Psoas muscle (tissue), 8 donors: ENCODE data around the gene LRRC36. TPM values are rescaled to one million over a fixed set of nuclear protein-coding genes. Genes with fewer than 3 reads are reported as not detected.

Experiments
- ATAC-seq, 4 donors: fragments of 200-7000 bp; cut with Tn5 transposase; one replicate each; pipeline ENCODE4 v1.9.1; 2020; ENCODE audit warnings: moderate library complexity in 3 of 4, mild to moderate bottlenecking in 2 of 4
- DNase-seq, 2 donors: peaks; one replicate each; pipeline ENCODE4 v3.0.0-alpha.2; 2020
- H3K27ac ChIP-seq: fragments of 200-600 bp; one replicate; pipeline ENCODE4 v1.8.0; 2022
- H3K27me3 ChIP-seq, 3 donors: fragments of 200-600 bp in 1 of 3; one replicate each; pipeline versions ENCODE4 v1.6.1 to v1.8.0; 2013 to 2022; ENCODE audit warnings: low read length in 2 of 3, mild to moderate bottlenecking in 2 of 3, moderate library complexity in 1 of 3; ENCODE audit not compliant: insufficient read depth in 3 of 3
- H3K36me3 ChIP-seq, 2 donors: fragments of 200-600 bp in 1 of 2; one replicate each; pipeline versions ENCODE4 v1.6.1 to v1.8.0; 2013 to 2022; ENCODE audit warnings: low read depth in 1 of 2, mild to moderate bottlenecking in 1 of 2, moderate library complexity in 1 of 2; ENCODE audit not compliant: insufficient read depth in 1 of 2
- H3K4me1 ChIP-seq: fragments of 200-600 bp; one replicate; pipeline ENCODE4 v1.8.0; 2022
- H3K4me3 ChIP-seq: fragments of 200-600 bp; one replicate; pipeline ENCODE4 v1.8.0; 2022; ENCODE audit warnings: mild to moderate bottlenecking
- H3K9me3 ChIP-seq: fragments of 200-600 bp; one replicate; pipeline ENCODE4 v1.8.0; 2022
- WGBS, 3 donors: extraction: QIAGEN DNeasy Blood & Tissue Kit; methylation state at CpG; one replicate each; pipeline versions ENCODE4 v1.1.6 to v1.1.7; 2013; 5-methylcytosine and 5-hydroxymethylcytosine counted together
- intact Hi-C, 2 donors: fragments of 100-400 bp; cut with DNase I; formaldehyde crosslinking; loops; one replicate each; pipeline versions ENCODE4 v1.11.0 to v1.14.2; 2022
- polyA plus RNA-seq, 3 donors: library from polyadenylated mRNA; stranded (reverse); fragments of 200-250 nt; gene quantifications; one replicate each; pipeline ENCODE4 v1.2.3, GENCODE V29; 2013
- total RNA-seq, 4 donors: library from RNA; stranded (reverse); fragmentation: NEBNext Ultra II Directional in 2 of 4; extraction: Animal tissue kit (Norgen Biotek cat#: 25700) in 2 of 4; gene quantifications; one replicate each; pipeline versions ENCODE4 v1.2.1 to v1.2.4, GENCODE V29; 2021 to 2023
- TF ChIP-seq, protein P1 (sequence below): fragments of 200-600 bp; IDR thresholded peaks from one replicate; pipeline ENCODE4 v1.8.0; 2022; ENCODE audit warnings: antibody characterized with exemption
- donor health status: healthy with polysubstance abuse.
- donor health status: DM: no; HTN: no; CAD: no; lungs with moderate emphysema.
- donor health status: Bipolar disorder and iron deficiency.
- donor health status: healthy.
- donor health status: DM: yes; HTN: yes; CAD: no.
- donor health status: DM: no; HTN: no; CAD: no.
- donor health status: DM: no; HTN: no; CAD: no.
- donor health status: DM: yes; HTN: yes; CAD: no.

Gene LRRC36
- total and polyA plus RNA-seq, 7 donors: 0.06 to 0.25 (median 0.11) TPM; not detected in 4

DNA sequence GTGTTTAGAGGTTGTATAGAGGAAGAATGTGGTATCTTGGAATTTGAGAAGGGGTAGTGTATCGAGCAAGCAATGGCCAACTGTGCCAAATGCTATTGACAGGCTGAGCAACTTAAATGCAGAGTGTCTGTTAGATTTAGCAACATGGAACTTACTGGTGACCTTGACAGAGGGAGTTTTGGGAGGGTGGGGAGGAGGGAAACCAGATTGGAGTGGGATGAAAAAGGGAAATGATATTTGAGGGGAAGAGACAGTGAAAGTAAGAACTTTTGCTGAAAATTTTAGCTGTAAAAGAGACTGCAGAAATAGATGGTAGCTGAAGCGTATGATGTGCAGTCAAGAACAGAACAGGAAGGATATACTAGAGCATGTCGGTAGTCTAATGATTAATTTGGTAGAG lies 1.1 kb downstream of the LRRC36 start:
- Histone ChIP-seq H3K36me3 (no peaks in the 10 kb centered on the region), H3K27me3 (peaks cover 0 to 33% (median 5%) of the 10 kb centered on the region in 3 donors), H3K4me3 (no peak overlapping the region), H3K4me1 (no peaks in the 10 kb centered on the region), H3K27ac (no peak overlapping the region), H3K9me3 (no peaks in the 10 kb centered on the region)
- 53 to 64% (median 60%) methylated on average over 3 of the region's 3 CpGs for WGBS, 3 donors
- no peak for ATAC-seq
- TF ChIP-seq, protein P1, sequence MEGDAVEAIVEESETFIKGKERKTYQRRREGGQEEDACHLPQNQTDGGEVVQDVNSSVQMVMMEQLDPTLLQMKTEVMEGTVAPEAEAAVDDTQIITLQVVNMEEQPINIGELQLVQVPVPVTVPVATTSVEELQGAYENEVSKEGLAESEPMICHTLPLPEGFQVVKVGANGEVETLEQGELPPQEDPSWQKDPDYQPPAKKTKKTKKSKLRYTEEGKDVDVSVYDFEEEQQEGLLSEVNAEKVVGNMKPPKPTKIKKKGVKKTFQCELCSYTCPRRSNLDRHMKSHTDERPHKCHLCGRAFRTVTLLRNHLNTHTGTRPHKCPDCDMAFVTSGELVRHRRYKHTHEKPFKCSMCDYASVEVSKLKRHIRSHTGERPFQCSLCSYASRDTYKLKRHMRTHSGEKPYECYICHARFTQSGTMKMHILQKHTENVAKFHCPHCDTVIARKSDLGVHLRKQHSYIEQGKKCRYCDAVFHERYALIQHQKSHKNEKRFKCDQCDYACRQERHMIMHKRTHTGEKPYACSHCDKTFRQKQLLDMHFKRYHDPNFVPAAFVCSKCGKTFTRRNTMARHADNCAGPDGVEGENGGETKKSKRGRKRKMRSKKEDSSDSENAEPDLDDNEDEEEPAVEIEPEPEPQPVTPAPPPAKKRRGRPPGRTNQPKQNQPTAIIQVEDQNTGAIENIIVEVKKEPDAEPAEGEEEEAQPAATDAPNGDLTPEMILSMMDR: no peak
- DNase-seq: no peak
- intact Hi-C loops: no loop called here

DNA sequence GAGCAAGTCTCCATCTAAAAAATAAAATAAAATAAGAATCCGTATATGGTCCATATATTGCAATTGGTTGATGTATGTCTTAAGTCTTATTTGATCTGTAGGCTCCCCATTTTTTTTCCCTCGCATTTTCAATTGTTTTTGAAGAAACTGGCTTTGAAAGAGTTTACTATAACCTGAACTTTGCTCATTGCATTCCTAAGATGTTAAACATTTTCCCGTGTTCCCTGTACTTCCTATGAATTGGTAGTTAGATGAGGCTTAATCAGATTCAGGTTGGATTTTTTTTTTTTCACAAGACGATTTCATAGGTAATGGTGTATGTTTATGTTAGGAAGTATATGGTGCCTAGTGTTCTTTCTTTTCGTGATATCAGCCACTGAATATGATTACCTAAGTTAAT lies 3.3 kb downstream of the LRRC36 start:
- Histone ChIP-seq H3K36me3 (no peaks in the 10 kb centered on the region), H3K4me1 (no peaks in the 10 kb centered on the region), H3K9me3 (no peaks in the 10 kb centered on the region), H3K27me3 (peaks cover 0 to 15% (median 0%) of the 10 kb centered on the region in 3 donors), H3K4me3 (no peak overlapping the region), H3K27ac (no peak overlapping the region)
- ATAC-seq: no peak
- intact Hi-C loops: no loop called here
- TF ChIP-seq, protein P1: no peak
- no peak for DNase-seq
- 72 to 74% (median 73%) methylated on average over 5 of the region's 5 CpGs for whole genome bisulfite sequencing, 3 donors

DNA sequence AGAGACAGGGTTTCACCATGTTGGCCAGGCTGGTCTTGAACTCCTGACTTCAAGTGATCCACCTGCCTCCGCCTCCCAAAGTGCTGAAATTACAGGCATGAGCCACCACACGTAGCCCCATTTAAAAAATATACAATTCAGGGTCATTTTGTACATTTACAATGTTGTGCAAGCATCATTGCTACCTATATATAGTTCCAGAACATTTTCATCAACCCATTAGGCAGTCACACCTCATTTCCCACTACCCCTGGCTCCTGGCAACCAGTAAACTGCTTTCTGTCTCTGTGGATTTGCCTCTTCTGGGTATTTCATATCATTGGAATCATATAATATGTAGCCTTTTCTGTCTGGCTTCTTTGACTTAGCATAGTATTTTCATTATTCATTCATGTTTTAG lies 6.7 kb downstream of the LRRC36 start:
- no peaks in the 10 kb centered on the region for H3K36me3 ChIP-seq
- no peaks in the 10 kb centered on the region for H3K9me3 ChIP-seq
- TF ChIP-seq, protein P1: no peak
- H3K27ac ChIP-seq: no peak overlapping the region
- DNase-seq (no peak), ATAC-seq (no peak)
- WGBS, 3 donors: 64 to 76% (median 70%) methylated on average over 2 of the region's 2 CpGs
- H3K27me3 ChIP-seq: no peaks in the 10 kb centered on the region
- intact Hi-C loops: no loop called here
- H3K4me1 ChIP-seq: no peaks in the 10 kb centered on the region
- no peak overlapping the region for H3K4me3 ChIP-seq

DNA sequence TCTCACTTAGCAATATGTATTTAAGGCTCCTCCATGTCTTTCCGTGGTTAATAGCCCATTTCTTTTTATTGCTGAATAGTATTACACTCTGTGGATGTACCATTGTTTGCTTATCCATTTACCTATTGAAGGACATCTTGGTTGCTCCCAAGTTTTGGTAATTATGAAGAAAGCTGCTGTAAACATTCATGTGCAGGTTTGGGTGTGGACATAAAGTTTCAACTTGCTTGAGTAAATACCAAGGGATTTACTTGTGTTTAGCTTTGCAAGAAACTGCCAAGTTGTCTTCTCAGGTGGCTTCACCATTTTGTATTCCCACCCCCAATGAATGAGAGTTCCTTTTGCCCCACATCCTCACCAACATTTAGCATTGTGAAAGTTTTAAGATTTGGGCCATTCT lies 9.5 kb downstream of the LRRC36 start:
- 61 to 84% (median 78%) methylated on average over 1 of the region's 1 CpG for WGBS, 3 donors

DNA sequence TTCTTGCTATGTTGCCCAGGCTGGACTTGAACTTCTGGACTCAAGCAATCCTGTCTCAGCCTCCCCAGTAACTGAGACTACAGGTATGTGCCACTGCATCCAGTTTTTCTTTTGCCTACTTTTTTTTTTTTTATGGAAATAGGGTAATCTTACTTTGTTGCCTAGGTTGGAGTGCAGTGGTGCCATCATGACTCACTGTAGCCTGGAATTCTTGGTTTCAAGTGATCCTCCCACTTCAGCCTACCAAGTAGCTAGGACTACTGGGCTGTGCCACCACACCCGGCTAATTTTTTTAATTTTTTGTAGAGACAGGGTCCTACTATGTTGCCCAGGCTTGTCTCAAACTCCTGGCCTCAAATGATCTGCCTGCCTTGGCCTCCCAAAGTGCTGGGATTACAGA lies 10.0 kb downstream of the LRRC36 start:
- H3K36me3 ChIP-seq: no peaks in the 10 kb centered on the region
- intact Hi-C loops: no loop called here
- H3K4me1 ChIP-seq: no peaks in the 10 kb centered on the region
- WGBS, 3 donors: 87 to 95% (median 87%) methylated on average over 1 of the region's 1 CpG
- H3K27me3 ChIP-seq: no peaks in the 10 kb centered on the region
- ATAC-seq: no peak
- TF ChIP-seq, protein P1: no peak
- H3K4me3 ChIP-seq: no peak overlapping the region
- DNase-seq: no peak
- H3K27ac ChIP-seq: no peak overlapping the region
- H3K9me3 ChIP-seq: no peaks in the 10 kb centered on the region

More for the DNA sequence above, 9.5 kb downstream of the LRRC36 start:
- TF ChIP-seq, protein P1: no peak
- no peaks in the 10 kb centered on the region for H3K4me1 ChIP-seq
- no peak overlapping the region for H3K27ac ChIP-seq
- intact Hi-C loops: no loop called here
- no peaks in the 10 kb centered on the region for H3K27me3 ChIP-seq
- no peak overlapping the region for H3K4me3 ChIP-seq
- no peaks in the 10 kb centered on the region for H3K9me3 ChIP-seq
- ATAC-seq: no peak
- DNase-seq: no peak
- H3K36me3 ChIP-seq: no peaks in the 10 kb centered on the region
